NT2/D1 (cell line): ENCODE measurements around the gene RAB41.

Source experiments
- SUZ12 ChIP-seq: IDR thresholded peaks from 2 replicates; pipeline ENCODE4 v1.6.1; 2011; ENCODE audit not compliant: insufficient read length, insufficient read depth; ENCODE audit errors: extremely low read depth
- ZNF274 ChIP-seq: IDR thresholded peaks from 2 replicates; pipeline ENCODE4 v1.6.1; 2011; ENCODE audit warnings: mild to moderate bottlenecking, low read depth, low read length

- TF ChIP-seq SUZ12 (no peak), ZNF274 (no peak)
Measured at GRCh38 chrX:70247252-70247651, 34.7 kb upstream of the RAB41 start.
